GM18951 (cell line): ENCODE measurements around the gene KRTAP9-1.
"Not testable (repeated sequence)": the region's sequence is repeated elsewhere in the genome, so short reads cannot be mapped to it uniquely, and the experiment has no call there.

Experiments used
- POLR2A ChIP-seq: IDR thresholded peaks from 4 replicates; pipeline ENCODE4 v1.6.1; 2011; ENCODE audit warnings: mild to moderate bottlenecking; ENCODE audit not compliant: insufficient read length, insufficient read depth; ENCODE audit errors: extremely low read depth
- in situ Hi-C: fragments of 300-500 bp; cut with MboI; formaldehyde crosslinking; loops from one replicate; pipeline ENCODE4 v1.12.0; 2022; ENCODE audit warnings: low sequenced_read_pairs, mixed read lengths, inconsistent platforms; ENCODE audit not compliant: unreplicated experiment

The KRTAP9-1 gene

GRCh38 chr17:41211845-41212466 lies 22.3 kb downstream of the KRTAP9-1 start:
- in situ Hi-C loops: no loop called here

GRCh38 chr17:41212524-41213169 lies 23.0 kb downstream of the KRTAP9-1 start:
- no peak for TF ChIP-seq POLR2A
- in situ Hi-C loops: no loop called here

More at GRCh38 chr17:41211845-41212466, 22.3 kb downstream of the KRTAP9-1 start:
- TF ChIP-seq POLR2A: no peak

GRCh38 chr17:41215681-41216080 lies 26.0 kb downstream of the KRTAP9-1 start:
- in situ Hi-C loops: no loop called here
- TF ChIP-seq POLR2A: no peak

GRCh38 chr17:41223821-41224220 lies 34.1 kb downstream of the KRTAP9-1 start:
- in situ Hi-C loops: no loop called here
- TF ChIP-seq POLR2A: no peak

GRCh38 chr17:41226051-41226450 lies 36.4 kb downstream of the KRTAP9-1 start:
- TF ChIP-seq POLR2A: no peak
- in situ Hi-C loops: no loop called here

GRCh38 chr17:41226598-41227095 lies 37.0 kb downstream of the KRTAP9-1 start, which contains the start of gene KRTAP9-2:
Gene KRTAP9-2 (plus strand): TSS chr17:41226648. CDS start chr17:41226655, 7 bp downstream.
- in situ Hi-C loops: not testable (repeated sequence)

GRCh38 chr17:41230094-41230493 lies 40.4 kb downstream of the KRTAP9-1 start:
- TF ChIP-seq POLR2A: no peak
- in situ Hi-C loops: no loop called here

GRCh38 chr17:41231731-41232130 lies 42.0 kb downstream of the KRTAP9-1 start:
- in situ Hi-C loops: no loop called here
- no peak for TF ChIP-seq POLR2A

- in situ Hi-C loops: not testable (repeated sequence)
Observed at GRCh38 chr17:41232399-41233105, 42.9 kb downstream of the KRTAP9-1 start, which contains the start of gene KRTAP9-3. Gene KRTAP9-3 (plus strand): TSS chr17:41232449. CDS start chr17:41232502, 53 bp downstream.

- in situ Hi-C loops: not testable (repeated sequence)
Observed at GRCh38 chr17:41237116-41237515, 47.4 kb downstream of the KRTAP9-1 start.

- in situ Hi-C loops: not testable (repeated sequence)
Observed at GRCh38 chr17:41237949-41238437, 48.3 kb downstream of the KRTAP9-1 start, which contains the start of gene KRTAP9-8. Gene KRTAP9-8 (plus strand): TSS chr17:41237999. CDS start chr17:41238052, 53 bp downstream.
